NCI-H510A treated with DMSO at 0.1 percent for 48 hours (cell line): ENCODE measurements around the gene ILKAP.
A peak's percentile ranks its signal among the peaks of the same experiment; 100 is the strongest.

ENCODE experiments used
- DNase-seq: peaks from one replicate; lab custom pipeline; 2025; lab: John Stamatoyannopoulos, UW

The ILKAP gene

GRCh38 chr2:238236571-238236970, 33.1 kb upstream of the ILKAP start:
- no peak for DNase-seq

- no peak for DNase-seq
Observed at GRCh38 chr2:238235856-238236255, 32.4 kb upstream of the ILKAP start.

- DNase-seq: no peak
Observed at GRCh38 chr2:238235331-238235732, 31.8 kb upstream of the ILKAP start.

- no peak for DNase-seq
Observed at GRCh38 chr2:238233625-238234024, 30.1 kb upstream of the ILKAP start.

- no peak for DNase-seq
Observed at GRCh38 chr2:238231809-238232208, 28.3 kb upstream of the ILKAP start.

- DNase-seq: no peak
Observed at GRCh38 chr2:238231251-238231793, 27.8 kb upstream of the ILKAP start.

- DNase-seq: no peak
Observed at GRCh38 chr2:238230699-238231098, 27.2 kb upstream of the ILKAP start.

GRCh38 chr2:238228700-238229099, 25.2 kb upstream of the ILKAP start:
- DNase-seq: no peak

- no peak for DNase-seq
Observed at GRCh38 chr2:238227587-238228032, 24.1 kb upstream of the ILKAP start.

- DNase-seq: no peak
Observed at GRCh38 chr2:238226698-238227586, 23.4 kb upstream of the ILKAP start.

- no peak for DNase-seq
Observed at GRCh38 chr2:238225911-238226697, 22.6 kb upstream of the ILKAP start.

DNA sequence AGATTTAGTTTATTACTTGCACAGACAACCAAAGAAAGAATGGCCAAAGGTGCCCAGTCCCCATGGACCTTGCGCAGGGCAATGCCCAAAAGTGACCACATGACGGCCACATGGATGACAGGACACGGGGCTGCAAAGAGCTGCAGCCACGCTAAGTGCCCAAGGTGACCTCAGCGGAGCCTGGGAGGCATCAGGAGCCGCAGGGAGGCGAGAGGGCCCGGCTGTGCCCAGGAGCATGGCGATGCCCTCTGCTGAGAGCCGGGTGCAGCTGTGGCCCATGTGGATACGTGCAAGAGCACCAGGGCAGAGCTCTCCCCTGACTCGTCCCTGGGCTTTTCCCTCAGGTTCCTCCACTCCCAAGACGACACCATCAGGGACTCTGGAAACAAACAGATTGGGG, 21.6 kb upstream of the ILKAP start:
- no peak for DNase-seq

- no peak for DNase-seq
Observed at GRCh38 chr2:238224356-238225035, 21.0 kb upstream of the ILKAP start.

DNA sequence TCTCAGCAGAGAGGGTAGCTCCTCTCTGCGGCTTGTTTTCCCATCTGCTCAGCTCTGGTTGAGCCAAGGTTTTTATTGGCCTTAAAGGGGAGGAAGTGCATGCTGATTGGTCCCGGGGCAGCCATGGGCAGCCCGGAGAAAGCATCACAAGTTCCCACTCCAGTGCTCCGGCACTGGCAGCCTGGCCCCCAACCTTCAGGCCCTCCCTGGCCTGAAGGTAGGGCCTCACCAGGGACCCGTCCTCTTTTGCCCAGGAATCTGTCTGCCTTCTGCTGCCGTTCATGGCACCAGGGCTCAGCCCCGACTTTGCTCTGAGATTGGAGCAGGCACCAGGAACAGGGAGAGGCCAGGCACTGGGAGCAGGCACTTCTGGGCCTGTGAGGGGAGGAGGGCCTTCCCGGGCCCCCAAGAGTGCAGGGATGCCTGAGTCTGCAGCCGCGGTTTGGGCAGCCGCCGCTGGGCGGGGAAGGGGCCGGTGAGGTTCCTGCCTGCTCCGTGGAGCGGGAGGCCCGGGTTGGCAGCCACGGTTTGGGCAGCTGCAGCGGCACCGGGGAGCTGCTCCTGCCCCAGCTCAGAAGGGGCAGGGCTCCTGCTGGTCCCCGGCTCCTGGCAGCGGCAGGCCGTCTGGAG, 17.5 kb upstream of the ILKAP start:
- peak; percentile 91 for DNase-seq

DNA sequence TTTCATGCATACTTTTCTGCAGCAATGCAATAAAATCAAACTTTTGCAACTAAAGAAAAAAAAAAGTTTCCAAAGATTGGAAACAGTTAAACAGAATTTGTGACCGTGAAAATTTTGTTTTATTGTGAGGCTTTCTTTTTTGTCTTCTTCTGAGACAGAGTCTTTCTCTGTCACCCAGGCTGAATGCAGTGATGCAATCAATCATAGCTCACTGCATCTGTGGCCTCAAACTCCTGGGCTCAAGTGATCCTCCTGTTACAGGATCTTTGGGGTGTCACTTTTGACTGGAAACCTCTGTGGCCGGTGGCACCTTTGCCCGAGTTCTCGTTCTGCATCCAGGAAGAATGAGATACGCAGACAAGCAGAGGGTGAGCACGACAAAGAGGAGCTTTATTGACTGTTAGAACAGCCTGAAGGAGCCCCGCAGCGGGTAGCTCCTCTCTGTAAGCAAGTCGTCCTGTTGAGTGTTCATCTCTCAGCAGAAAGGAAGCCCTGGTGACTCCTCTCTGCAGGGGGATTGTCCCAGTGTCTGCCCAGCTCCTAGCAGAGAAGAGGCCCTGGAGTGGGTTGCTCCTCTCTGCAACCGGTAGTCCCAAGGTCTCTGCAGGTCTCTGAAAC, 16.9 kb upstream of the ILKAP start:
- DNase-seq: no peak

- DNase-seq: no peak
Observed at GRCh38 chr2:238216651-238217184, 13.2 kb upstream of the ILKAP start.

DNA sequence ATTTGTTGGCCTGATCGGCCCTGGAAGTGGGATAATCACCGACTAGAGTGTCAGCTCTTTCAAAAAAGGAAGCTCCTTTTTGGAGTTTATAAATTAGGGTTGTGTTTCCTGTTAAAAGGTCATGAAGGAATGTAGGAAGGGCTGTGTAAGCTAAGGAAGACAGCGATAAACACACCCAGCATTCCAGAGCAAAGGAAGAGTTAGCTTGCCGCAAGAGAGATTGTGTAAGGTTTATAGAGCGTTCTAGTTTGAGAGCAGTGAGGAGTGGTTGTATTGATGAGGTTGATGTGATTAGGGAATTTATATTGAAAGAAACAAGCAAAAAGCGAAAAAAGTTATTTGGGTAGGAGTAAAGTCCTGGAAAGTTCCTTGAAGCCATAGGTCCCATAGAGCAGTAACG, 3.5 kb upstream of the ILKAP start:
- no peak for DNase-seq

DNA sequence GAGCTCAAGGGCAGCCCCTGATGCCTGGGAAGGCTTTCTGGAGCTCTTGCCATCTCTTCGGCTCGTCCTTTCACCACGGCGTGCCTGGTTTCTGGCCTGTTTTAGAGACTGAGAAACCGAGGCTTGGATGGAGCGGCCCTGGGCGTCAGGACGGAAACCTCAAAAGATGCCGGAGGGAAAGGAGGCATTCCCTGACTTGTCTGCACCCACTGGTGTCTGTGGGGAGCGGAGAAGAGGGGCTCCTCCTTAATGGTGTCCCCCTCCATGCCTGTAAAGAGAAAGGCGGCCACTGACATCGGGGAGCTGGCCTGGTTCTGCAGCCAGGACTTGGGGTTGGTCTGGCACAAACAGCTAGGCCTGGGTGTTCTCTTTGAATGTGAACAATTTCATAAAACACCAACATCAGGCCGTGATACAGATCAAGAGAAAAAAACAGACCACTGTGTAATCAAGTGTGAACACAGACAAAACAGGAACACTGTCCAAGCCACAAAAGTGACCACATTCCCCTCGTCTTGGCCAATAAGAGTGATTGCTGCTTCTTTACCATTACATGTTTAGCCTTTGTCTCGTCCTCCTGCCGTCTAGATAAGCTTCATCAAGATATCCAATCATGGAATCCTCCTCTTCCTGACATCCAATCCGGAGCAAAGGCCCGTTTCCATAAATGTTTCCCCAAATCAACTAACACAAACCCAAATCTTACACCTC, 633 bp upstream of the ILKAP start:
- no peak for DNase-seq

DNA sequence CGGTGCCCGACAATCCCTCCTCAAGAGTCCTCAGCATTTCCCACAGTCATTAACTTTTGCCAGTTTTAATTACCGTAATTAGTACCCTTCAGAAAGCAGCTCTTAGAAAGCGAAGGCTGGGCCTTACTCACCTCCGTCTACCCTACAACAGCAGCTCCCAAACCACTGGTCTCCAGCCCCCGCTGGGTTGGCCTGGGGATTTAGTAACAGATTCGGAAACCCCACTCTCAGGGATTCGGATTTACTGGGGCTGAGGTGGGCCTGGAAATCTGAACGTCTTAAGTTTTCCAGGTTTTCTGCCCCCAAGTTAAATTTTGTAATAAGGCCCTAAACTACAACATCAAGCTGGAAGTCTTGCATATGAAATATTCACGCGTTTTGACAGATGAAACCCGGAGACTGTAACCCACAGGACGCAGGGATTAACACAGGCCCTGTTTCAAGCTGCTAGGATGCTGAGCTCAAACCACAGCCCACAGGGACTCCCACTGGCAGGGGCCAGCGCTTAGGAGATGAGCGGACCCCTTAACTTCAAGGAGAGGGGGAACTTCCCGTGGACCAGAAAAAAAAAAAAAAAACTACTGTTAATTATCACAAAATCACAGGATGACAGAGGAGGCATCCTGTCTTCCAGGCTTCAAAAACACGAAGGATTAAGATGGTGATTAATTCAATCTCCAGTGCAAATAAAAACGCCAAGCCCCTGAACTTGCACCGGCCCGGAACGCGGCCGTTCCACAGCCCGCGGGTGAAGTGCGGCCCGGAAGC, 985 bp downstream of the ILKAP start:
- DNase-seq: no peak

- DNase-seq: no peak
Observed at GRCh38 chr2:238190445-238190844, 13.1 kb downstream of the ILKAP start.
